DOHH2 (cell line): Measurements from ENCODE around the gene HTD2.

Experiments used
- H3F3A ChIP-seq: fragments of 200-600 bp; sonication (generic), shearing (Covaris generic); 2 replicates; pipeline ENCODE4 v1.6.0; 2016; ENCODE audit warnings: antibody characterized with exemption, mild to moderate bottlenecking; ENCODE audit not compliant: control insufficient read depth, insufficient read depth
- H3K27ac ChIP-seq: fragments of 200-600 bp; sonication (generic); 2 replicates; pipeline ENCODE4 v1.5.1; 2014; ENCODE audit warnings: low read depth, mild to moderate bottlenecking, low read length, moderate library complexity
- H3K27me3 ChIP-seq: fragments of 200-600 bp; sonication (generic); 2 replicates; pipeline ENCODE4 v1.6.1; 2014; ENCODE audit warnings: mild to moderate bottlenecking, low read length, mixed read lengths; ENCODE audit not compliant: control insufficient read depth
- H3K36me3 ChIP-seq: fragments of 200-600 bp; sonication (generic); 2 replicates; pipeline ENCODE4 v1.6.1; 2014; ENCODE audit warnings: mild to moderate bottlenecking, low read length, moderate library complexity, mixed read lengths; ENCODE audit not compliant: control insufficient read depth
- H3K4me1 ChIP-seq: fragments of 200-600 bp; sonication (generic); 2 replicates; pipeline ENCODE4 v1.6.1; 2014; ENCODE audit warnings: mild to moderate bottlenecking, low read length, mixed read lengths; ENCODE audit not compliant: control insufficient read depth
- H3K4me2 ChIP-seq: fragments of 200-600 bp; sonication (generic); 2 replicates; pipeline ENCODE4 v1.6.0; 2014; ENCODE audit warnings: mild to moderate bottlenecking, low read length, moderate library complexity
- H3K4me3 ChIP-seq: fragments of 200-600 bp; sonication (generic); 2 replicates; pipeline ENCODE4 v1.5.1; 2014; ENCODE audit warnings: mild to moderate bottlenecking, low read length, mixed read lengths
- H3K79me2 ChIP-seq: fragments of 200-600 bp; sonication (generic); 2 replicates; pipeline ENCODE4 v1.6.1; 2014; ENCODE audit warnings: mild to moderate bottlenecking, low read length, mixed read lengths; ENCODE audit not compliant: control insufficient read depth
- H3K9me2 ChIP-seq: fragments of 200-600 bp; sonication (generic); replicated peaks from 2 replicates; pipeline ENCODE4 v1.6.1; 2014; ENCODE audit warnings: mild to moderate bottlenecking, low read length, mixed read lengths; ENCODE audit not compliant: control insufficient read depth
- H3K9me3 ChIP-seq: fragments of 200-600 bp; sonication (generic); 2 replicates; pipeline ENCODE4 v1.6.1; 2014; ENCODE audit warnings: antibody characterized with exemption, low read length, mixed read lengths; ENCODE audit not compliant: control insufficient read depth, insufficient read depth
- H4K20me1 ChIP-seq: fragments of 200-600 bp; sonication (generic); 2 replicates; pipeline ENCODE4 v1.6.0; 2014; ENCODE audit warnings: low read depth, mild to moderate bottlenecking, antibody characterized with exemption, low read length, moderate library complexity; ENCODE audit not compliant: control insufficient read depth, insufficient read depth
- CTCF ChIP-seq: fragments of 200-600 bp; sonication (generic); IDR thresholded peaks from one replicate; pipeline ENCODE4 v1.5.1; 2014; ENCODE audit warnings: antibody characterized with exemption, mild to moderate bottlenecking, low read depth, low read length; ENCODE audit not compliant: poor library complexity, severe bottlenecking
- EZH2phosphoT487 ChIP-seq: fragments of 200-600 bp; sonication (generic); IDR thresholded peaks from 2 replicates; pipeline ENCODE4 v1.6.1; 2017; ENCODE audit warnings: borderline replicate concordance, mild to moderate bottlenecking, antibody characterized with exemption, low read length, moderate library complexity, mixed read lengths

The HTD2 gene

GRCh38 chr3:58326267-58326900 lies 20.1 kb downstream of the HTD2 start:
- no peak overlapping the region for H3K27ac ChIP-seq
- no peaks in the 10 kb centered on the region for H3K9me2 ChIP-seq
- no peak overlapping the region for H3K4me3 ChIP-seq
- no peaks in the 10 kb centered on the region for H4K20me1 ChIP-seq
- no peaks in the 10 kb centered on the region for H3K27me3 ChIP-seq
- H3K36me3 ChIP-seq, result peaks cover 5% of the 10 kb centered on the region
- H3K9me3 ChIP-seq, result no peaks in the 10 kb centered on the region
- peaks cover 6% of the 10 kb centered on the region for H3K79me2 ChIP-seq
- TF ChIP-seq EZH2phosphoT487 (no peak), CTCF (no peak)
- H3K4me1 ChIP-seq, result peaks cover 41% of the 10 kb centered on the region
- H3F3A ChIP-seq, result peaks cover 20% of the 10 kb centered on the region
- H3K4me2 ChIP-seq, result no peak overlapping the region

DNA sequence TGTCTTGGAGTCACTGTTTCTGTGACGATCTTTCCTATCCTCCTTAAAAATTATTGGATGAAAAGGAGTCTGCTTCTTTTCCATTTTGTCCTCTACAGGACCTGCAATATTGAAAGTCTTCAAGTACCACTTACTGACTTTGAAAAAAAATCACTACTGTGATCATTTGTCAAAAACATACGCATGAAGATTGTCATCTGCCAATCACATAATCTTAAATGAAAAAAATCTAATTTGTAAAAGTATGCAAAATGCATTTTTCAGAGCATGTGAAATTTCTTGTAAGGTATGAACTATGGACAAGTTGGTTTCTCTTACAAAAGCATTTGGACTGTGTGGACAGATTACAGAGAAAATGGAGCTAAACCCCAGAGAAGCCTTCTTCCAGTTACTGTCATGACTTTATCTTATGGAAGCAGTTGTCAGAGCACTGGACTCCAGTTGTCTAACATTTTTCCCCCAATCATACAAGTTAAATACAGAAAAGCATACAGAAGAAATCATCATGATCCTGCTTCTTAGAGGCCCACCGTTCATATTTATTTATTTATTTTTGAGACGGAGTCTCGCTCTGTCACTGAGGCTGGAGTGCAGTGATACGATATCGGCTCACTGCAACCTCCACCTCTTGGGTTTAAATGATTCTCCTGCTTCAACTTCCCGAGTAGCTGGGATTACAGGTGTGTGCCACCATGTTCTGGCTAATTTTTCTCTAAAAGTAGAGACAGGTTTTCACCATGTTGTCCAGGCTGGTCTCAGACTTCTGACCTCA lies 23.0 kb downstream of the HTD2 start:
- peaks cover 27% of the 10 kb centered on the region for H3K79me2 ChIP-seq
- H3K4me3 ChIP-seq, result no peak overlapping the region
- no peak overlapping the region for H3K27ac ChIP-seq
- H3F3A ChIP-seq, result peaks cover 24% of the 10 kb centered on the region
- H3K9me2 ChIP-seq, result no peaks in the 10 kb centered on the region
- TF ChIP-seq EZH2phosphoT487 (no peak), CTCF (no peak)
- H3K4me1 ChIP-seq, result peaks cover 38% of the 10 kb centered on the region
- peaks cover 12% of the 10 kb centered on the region for H3K36me3 ChIP-seq
- H3K4me2 ChIP-seq, result no peak overlapping the region
- H4K20me1 ChIP-seq, result no peaks in the 10 kb centered on the region
- H3K27me3 ChIP-seq, result no peaks in the 10 kb centered on the region
- H3K9me3 ChIP-seq, result no peaks in the 10 kb centered on the region

DNA sequence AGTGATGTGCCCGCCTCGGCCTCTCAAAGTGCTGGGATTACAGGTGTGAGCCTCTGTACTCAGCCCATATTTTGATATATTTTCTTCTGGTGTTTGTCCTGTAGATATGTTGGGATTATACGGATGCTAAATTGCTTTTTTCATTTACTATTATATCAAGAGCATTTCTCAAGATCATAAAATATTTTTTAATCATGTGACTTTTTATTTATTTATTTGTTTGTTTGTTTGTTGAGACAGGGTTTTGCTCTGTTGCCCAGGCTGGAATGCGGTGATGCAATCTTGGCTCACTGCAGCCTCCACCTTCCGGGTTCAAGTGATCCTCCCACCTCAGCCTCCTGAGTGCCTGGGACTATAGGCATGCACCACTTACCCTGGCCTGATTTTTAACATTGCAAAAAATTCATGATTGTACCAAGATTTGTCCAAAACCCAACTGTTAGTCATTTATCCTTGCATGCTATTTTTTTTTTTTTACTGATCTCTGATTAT lies 23.6 kb downstream of the HTD2 start:
- Histone ChIP-seq H3K36me3 (peaks cover 17% of the 10 kb centered on the region), H3K4me2 (no peak overlapping the region), H4K20me1 (no peaks in the 10 kb centered on the region), H3F3A (peaks cover 30% of the 10 kb centered on the region), H3K4me1 (peaks cover 33% of the 10 kb centered on the region), H3K27ac (no peak overlapping the region), H3K27me3 (no peaks in the 10 kb centered on the region), H3K9me2 (no peaks in the 10 kb centered on the region), H3K79me2 (peaks cover 34% of the 10 kb centered on the region), H3K9me3 (no peaks in the 10 kb centered on the region), H3K4me3 (no peak overlapping the region)
- TF ChIP-seq EZH2phosphoT487 (no peak), CTCF (no peak)
